GM12891 (cell line): ENCODE results near the gene GPR173.
A peak's percentile ranks its signal among the peaks of the same experiment; 100 is the strongest.

Experiments
- DNase-seq: peaks from one replicate; pipeline ENCODE4 v3.0.0; 2011; ENCODE audit warnings: low spot score; ENCODE audit not compliant: insufficient read length
- FAIRE-seq: peaks from 2 replicates; lab custom pipeline; 2011; peaks lifted over from hg19 to GRCh38; lab: Jason Lieb, UNC
- PAX5 ChIP-seq: IDR thresholded peaks from 2 replicates; pipeline ENCODE4 v1.6.1; 2011; ENCODE audit warnings: low read length, moderate library complexity, mild to moderate bottlenecking; ENCODE audit not compliant: insufficient read depth, severe bottlenecking
- POLR2A ChIP-seq: IDR thresholded peaks from 2 replicates; pipeline ENCODE4 v1.6.1; 2011; ENCODE audit warnings: low read depth, low read length, control low read depth
- POLR2AphosphoS5 ChIP-seq: IDR thresholded peaks from 2 replicates; pipeline ENCODE4 v1.6.1; 2011; ENCODE audit warnings: low read depth, low read length, control low read depth
- POU2F2 ChIP-seq: IDR thresholded peaks from 2 replicates; pipeline ENCODE4 v1.6.1; 2011; ENCODE audit warnings: low read depth, mild to moderate bottlenecking, control low read depth, low read length, moderate library complexity
- SPI1 ChIP-seq: IDR thresholded peaks from 2 replicates; pipeline ENCODE4 v1.6.1; 2011; ENCODE audit warnings: low read depth, low read length, control low read depth
- TAF1 ChIP-seq: IDR thresholded peaks from 2 replicates; pipeline ENCODE4 v1.6.1; 2011; ENCODE audit warnings: low read depth, low read length, control low read depth

Gene GPR173

DNA sequence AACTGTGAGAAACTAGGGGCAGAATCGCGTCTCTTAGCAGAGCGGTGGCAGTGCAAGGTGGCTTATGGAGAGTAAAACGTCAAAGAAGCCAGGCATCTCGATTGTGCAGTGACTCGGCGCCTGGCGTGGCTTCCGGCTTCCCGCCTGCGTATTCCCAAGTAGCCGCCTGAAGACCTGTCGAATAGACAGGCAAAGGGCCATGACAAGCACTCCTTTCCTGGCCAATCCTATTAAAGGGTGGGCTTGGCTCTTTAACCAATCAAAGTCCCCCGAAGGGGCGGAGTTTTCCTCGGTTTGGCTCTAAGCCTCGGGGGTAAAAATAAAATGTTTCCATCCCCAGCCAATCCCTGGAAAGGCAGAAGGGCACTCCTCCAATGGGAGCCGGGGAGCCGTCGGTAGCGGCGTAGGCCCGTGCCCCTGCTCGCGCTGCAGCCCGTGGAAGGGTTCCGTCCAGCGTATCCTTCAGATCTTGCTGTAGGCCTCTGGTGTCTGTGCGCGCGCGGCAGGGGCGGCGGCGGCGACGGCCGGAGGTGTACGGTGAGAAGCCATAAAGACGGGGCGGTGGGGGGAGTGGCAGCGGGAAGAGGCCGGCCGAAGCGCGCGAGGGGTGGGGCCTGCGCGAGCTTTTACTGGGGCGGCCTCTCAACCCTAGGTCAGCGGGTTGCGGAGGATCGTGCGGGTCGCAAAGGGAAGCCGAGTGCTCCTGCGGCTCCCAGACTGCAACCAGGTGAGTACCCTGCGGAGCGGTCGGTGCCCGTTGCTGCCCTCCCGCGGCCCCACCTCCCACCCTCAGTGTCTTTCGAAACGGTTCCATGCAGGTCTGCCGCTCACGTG, 45.4 kb downstream of the GPR173 start, which contains the start of gene KANTR:
KANTR (plus strand) TSS at position 395 of the 834 bp plus-strand sequence. CDS start 30,131 bp downstream, outside the sequence.
- TF ChIP-seq SPI1 (no peak), TAF1 (0 out of 2 replicates have a peak, but pooled peaks have one; percentile 6)
- FAIRE-seq: no peak
- peak; percentile 61 for DNase-seq

DNA sequence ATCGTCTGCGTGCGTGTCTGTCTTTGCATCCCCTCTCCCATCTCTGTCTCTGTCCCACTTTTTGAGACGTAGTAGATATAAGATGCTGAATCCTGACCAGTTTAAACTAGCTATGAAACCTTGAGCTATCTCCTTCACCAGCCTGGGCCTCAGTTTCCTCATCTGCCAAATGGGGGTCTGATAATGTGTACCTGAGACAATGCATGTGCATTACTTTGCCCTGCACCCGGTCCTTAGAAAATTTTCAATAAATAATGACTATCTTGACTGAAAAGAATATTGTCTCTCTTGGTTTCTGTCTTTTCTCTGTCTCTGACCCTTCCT, 46.0 kb downstream of the GPR173 start:
- DNase-seq: no peak
- no peak for FAIRE-seq
- TF ChIP-seq PAX5: no peak
- no peak for TF ChIP-seq POLR2A
- no peak for TF ChIP-seq SPI1
- TF ChIP-seq POLR2AphosphoS5: no peak
- no peak for TF ChIP-seq POU2F2
- no peak for TF ChIP-seq TAF1

DNA sequence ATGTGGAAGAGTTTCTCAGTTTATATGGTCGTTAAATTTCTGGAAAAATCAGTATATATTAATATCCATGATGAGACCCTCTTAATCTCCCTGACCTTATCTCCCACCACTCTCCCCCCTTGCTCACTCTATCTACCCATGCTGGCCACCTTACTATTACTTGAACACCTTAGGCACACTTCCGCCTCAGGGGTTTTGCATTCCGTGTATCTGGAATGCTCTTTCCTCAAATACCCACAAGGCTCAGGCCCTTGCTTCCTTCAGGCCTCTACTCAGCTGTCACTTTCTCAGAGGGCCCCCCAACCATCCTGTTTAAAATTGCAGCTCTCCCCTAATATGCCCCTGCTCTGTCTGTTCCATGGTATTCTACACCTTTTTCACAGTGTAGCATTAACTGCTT, 47.2 kb downstream of the GPR173 start:
- no peak for FAIRE-seq
- DNase-seq: no peak
- no peak for TF ChIP-seq PAX5
- no peak for TF ChIP-seq SPI1
- no peak for TF ChIP-seq POLR2A
- no peak for TF ChIP-seq TAF1
- no peak for TF ChIP-seq POU2F2
- TF ChIP-seq POLR2AphosphoS5: no peak

DNA sequence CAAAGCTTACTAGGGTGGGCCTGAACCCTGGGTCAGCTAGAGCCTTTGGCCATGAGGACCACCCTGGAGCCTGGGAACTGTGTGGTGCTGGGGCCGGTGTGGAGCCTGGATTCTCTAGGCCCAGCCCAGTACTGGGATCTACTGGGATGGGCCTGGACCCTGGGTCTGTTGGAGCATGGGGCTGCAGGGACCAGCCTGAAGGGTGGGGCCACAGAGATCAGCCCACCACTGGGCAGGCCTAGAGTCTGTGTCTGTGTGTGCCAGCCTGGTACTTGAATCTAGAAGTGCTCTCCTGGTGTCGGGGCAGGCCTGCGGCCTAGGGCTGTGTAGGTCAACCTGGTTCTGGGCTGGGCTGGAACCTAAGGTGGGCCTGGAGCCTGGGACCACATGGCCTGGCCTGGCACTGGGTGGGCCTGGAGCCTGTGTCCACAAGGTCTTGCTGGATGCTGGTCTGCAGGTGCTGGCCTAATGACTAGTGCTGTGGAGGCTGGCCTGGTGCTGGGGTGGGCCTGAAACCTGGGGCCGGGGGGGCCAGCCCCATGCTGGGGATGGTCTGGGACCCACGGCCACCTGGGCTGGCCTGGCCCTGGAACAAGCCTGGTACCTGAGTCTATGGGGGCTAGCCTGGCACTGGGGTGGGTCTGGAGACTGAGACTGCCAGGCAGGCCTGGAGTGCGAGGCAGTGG, 66.4 kb downstream of the GPR173 start:
- TF ChIP-seq POLR2AphosphoS5: no peak
- TF ChIP-seq TAF1: no peak
- TF ChIP-seq SPI1: no peak
- no peak for TF ChIP-seq POU2F2
- TF ChIP-seq PAX5: no peak
- TF ChIP-seq POLR2A: no peak
- FAIRE-seq: peak; percentile 40
- no peak for DNase-seq

DNA sequence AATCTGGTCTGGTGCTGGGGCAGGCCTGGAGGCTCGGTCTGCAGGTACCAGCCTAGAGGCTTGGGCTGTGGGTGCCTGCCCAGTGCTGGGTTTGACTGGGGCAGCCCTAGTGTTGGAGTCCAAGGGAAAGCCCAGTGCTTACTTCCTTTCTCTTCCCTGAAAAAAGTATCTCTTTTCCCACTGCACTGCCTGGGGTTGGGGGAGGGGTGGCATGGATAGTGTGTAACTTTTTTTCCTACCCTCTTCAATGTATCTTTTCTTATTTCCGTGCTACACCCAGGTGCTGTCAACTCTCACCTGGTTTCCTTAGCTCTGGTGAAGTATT, 66.9 kb downstream of the GPR173 start:
- DNase-seq: no peak
- FAIRE-seq: no peak
- TF ChIP-seq PAX5 (no peak), TAF1 (no peak), POU2F2 (no peak), POLR2AphosphoS5 (no peak), SPI1 (no peak), POLR2A (no peak)

DNA sequence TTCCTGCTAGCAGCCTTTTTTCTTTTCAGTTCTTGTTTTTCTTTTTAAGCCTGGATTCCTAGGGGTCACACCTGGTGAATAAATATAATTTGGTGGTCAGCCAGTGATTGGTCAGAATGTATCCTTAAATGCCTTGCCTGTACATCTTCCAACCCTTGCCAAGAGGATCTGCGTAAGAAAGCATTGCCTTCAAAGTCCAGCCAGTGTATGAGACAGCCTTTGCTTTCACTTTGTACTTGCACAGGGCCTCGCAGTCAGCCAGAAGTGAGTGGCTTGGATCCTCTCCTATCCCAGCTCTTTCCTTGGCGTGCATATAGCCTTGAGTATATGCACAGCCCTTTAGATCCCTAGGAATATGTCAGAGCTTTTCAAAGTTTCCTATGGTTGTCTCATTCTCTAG, 67.5 kb downstream of the GPR173 start:
- TF ChIP-seq PAX5 (no peak), SPI1 (0 out of 2 replicates have a peak, but pooled peaks have one; percentile 28)
- FAIRE-seq (peak; percentile 33), DNase-seq (no peak)

DNA sequence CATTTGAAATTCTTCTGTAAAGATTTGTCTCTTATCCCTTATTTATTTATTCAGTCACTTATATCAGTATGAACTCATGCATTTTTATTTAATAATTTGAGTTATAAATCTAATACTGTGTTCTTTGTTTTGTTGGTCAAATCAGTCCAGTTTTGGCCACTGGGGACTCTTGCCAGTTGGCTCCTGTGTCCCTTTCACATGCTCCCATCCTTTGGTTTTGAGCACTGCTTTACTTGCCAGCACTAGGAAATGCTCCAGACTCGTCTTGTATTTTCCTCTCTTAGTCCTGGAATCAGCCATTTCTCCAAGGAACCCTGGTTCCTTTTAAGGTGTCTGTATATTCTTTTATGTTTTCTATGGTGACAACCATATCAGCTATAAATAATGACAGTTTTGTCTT, 73.4 kb downstream of the GPR173 start:
- FAIRE-seq: no peak
- no peak for DNase-seq

DNA sequence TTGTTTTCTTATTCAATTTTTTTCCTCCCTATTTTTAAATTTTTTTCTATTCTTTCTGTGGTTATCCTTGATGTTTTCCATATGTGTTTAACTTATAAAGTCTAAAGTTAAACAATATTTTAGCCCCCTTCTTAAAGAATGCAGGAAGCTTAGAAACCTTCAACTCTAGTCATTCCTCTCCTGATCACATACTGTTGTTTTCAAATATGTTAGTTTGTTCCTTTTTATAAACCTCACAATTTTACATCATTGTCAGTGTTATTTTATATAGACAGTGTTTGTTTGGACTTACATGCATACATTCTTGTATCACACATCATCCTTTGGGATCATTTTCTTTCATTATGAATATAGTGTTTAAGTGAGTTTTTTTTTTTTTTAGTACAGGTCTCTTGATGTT, 76.9 kb downstream of the GPR173 start:
- no peak for DNase-seq
- no peak for FAIRE-seq
- TF ChIP-seq POLR2AphosphoS5 (no peak), POLR2A (no peak), TAF1 (no peak), SPI1 (no peak), PAX5 (no peak), POU2F2 (no peak)

More for the DNA sequence above, 73.4 kb downstream of the GPR173 start:
- TF ChIP-seq POLR2A: no peak
- no peak for TF ChIP-seq SPI1
- no peak for TF ChIP-seq TAF1
- TF ChIP-seq POU2F2: no peak
- no peak for TF ChIP-seq PAX5
- no peak for TF ChIP-seq POLR2AphosphoS5

DNA sequence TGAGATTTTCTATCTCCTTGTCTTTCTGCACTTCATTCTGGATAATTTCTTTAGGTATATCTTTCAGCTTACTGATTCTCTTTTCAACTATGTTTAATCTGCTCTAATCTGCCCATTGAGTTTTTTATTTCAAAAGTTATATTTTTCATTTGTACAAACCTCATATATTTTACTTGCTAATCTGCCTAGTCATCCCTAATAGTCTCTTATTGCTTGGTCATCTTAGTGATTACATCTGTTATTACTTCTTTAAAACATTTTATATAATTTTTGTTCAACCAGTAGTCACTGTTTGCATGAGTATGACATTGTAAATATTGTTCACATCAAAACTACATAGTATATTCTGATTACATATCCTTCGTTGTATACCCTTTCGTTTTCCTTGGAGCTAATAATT, 77.8 kb downstream of the GPR173 start:
- DNase-seq (no peak), FAIRE-seq (peak; percentile 41)
- TF ChIP-seq POU2F2: no peak
- TF ChIP-seq PAX5: no peak
- no peak for TF ChIP-seq POLR2AphosphoS5
- TF ChIP-seq TAF1: no peak
- TF ChIP-seq POLR2A: no peak
- no peak for TF ChIP-seq SPI1
